Measurements from ENCODE around the gene TRAPPC2. TPM values are rescaled to one million over a fixed set of nuclear protein-coding genes. Genes with fewer than 3 reads are reported as not detected.

TRAPPC2 gene
- total and polyA plus RNA-seq, 9 of the 15 experiments (the other 6 are each of a cell fraction or from before 2014, with no cell fraction given): 10.3 to 30.6 (median 18.6) TPM

DNA sequence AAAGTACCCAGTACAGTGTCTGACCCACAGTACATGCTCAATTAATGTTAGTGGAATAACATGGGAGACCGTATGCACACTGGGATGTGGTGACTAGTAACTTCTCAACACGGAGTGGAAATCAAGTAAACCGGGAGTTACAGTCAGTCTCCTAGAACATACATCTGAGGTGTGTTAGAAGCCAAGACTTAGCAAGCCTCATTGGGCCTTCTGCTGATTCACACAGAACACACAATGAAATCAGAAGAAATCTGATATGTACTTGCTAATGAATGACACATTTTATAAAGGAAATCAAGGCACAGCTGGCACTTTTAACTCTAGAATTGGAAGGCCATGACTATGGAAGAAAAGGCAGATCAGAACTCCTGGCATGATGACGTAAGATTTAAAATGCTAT is 13.0 kb downstream of the TRAPPC2 start:
- no peaks in the 10 kb centered on the region for H3K27me3 ChIP-seq (ENCODE audit: control insufficient read depth in 2 of 2, insufficient read depth in 2 of 2, low read length in 2 of 2)
- no peak overlapping the region for H2AFZ ChIP-seq (ENCODE audit: low read depth, low read length)
- H3K4me2 ChIP-seq (ENCODE audit: insufficient read depth, low read length): no peak overlapping the region
- no peak for FAIRE-seq
- TF ChIP-seq ZEB2 (IDR thresholded peaks at IDR 0.05): no peak
- TF ChIP-seq U2AF2 (optimal IDR thresholded peaks at IDR 0.05; ENCODE audit: low read depth, low read length): no peak
- TF ChIP-seq RAD21 (CRISPR knock-in tag; conservative IDR thresholded peaks at IDR 0.05 in 1 of 2, IDR thresholded peaks at IDR 0.05 in 1 of 2): no peak
- TF ChIP-seq, protein P1, sequence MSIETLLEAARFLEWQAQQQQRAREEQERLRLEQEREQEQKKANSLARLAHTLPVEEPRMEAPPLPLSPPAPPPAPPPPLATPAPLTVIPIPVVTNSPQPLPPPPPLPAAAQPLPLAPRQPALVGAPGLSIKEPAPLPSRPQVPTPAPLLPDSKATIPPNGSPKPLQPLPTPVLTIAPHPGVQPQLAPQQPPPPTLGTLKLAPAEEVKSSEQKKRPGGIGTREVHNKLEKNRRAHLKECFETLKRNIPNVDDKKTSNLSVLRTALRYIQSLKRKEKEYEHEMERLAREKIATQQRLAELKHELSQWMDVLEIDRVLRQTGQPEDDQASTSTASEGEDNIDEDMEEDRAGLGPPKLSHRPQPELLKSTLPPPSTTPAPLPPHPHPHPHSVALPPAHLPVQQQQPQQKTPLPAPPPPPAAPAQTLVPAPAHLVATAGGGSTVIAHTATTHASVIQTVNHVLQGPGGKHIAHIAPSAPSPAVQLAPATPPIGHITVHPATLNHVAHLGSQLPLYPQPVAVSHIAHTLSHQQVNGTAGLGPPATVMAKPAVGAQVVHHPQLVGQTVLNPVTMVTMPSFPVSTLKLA (conservative IDR thresholded peaks at IDR 0.05): no peak
- H3K79me2 ChIP-seq (ENCODE audit: control insufficient read depth, insufficient read depth, low read length): peaks cover 32% of the 10 kb centered on the region
- ChIA-PET POLR2A (interaction anchor here (0.6 to 1.7 kb wide), 3 partner anchors 9 to 22 kb away, joined by 3 to 6 read pairs (median 3); no protein-coding TSS in a partner anchor), CTCF (ENCODE audit: low intra/inter-chr PET ratio) (no interaction called here)
- 100% methylated on average over 3 of the region's 4 CpGs for WGBS (ENCODE audit: insufficient coverage, low coverage, missing lambda C conversion rate)
- H3K4me1 ChIP-seq (replicated peaks in 1 of 2; ENCODE audit: control insufficient read depth in 2 of 2, insufficient read depth in 2 of 2, low read length in 2 of 2): peaks cover 0 to 8% of the 10 kb centered on the region in 2 experiments; a peak in 2 of 5 replicates
- H3K36me3 ChIP-seq (ENCODE audit: control insufficient read depth, insufficient read depth, low read length): peaks cover 60% of the 10 kb centered on the region; the same call in 2 of the 3 replicates
- no peak for ATAC-seq
- H3K9ac ChIP-seq (ENCODE audit: insufficient read depth in 1 of 2, low read depth in 2 of 2, low read length in 2 of 2): no peak overlapping the region
- H3K9me1 ChIP-seq (ENCODE audit: control insufficient read depth, insufficient read depth, low read length): no peaks in the 10 kb centered on the region
- no peaks in the 10 kb centered on the region for H3K9me3 ChIP-seq (replicated peaks; ENCODE audit: control insufficient read depth, insufficient read depth, low read depth, low read length)
- no peak for DNase-seq (ENCODE audit: extremely low read depth in 1 of 4, low spot score in 3 of 4)
- H3K27ac ChIP-seq (ENCODE audit: extremely low read depth, low read depth, low read length): no peak overlapping the region; the same call in 2 of the 3 replicates
- H4K20me1 ChIP-seq (replicated peaks; ENCODE audit: control insufficient read depth, insufficient read depth, low read length): 0 out of 2 replicates have a peak, but pooled peaks cover 4% of the 10 kb centered on the region
- no peak overlapping the region for H3K4me3 ChIP-seq
- in situ Hi-C loops (cut with MboI): no loop called here
- intact Hi-C loops (cut with micrococcal nuclease): no loop called here
- BruUV-seq (replicated peaks): no TSS peak

All from K562 (cell line).